ENCODE results near the gene IFT43. TPM values are rescaled to one million over a fixed set of nuclear protein-coding genes. Genes with fewer than 3 reads are reported as not detected.

The IFT43 gene
- total RNA-seq, 1 experiment from 2014 or later, result 18.6 TPM

- H3K27me3 Mint-ChIP-seq (ENCODE audit: low read depth), result peaks cover 2% of the 10 kb centered on the region; the same call in 1 of the 2 replicates
- no peaks in the 10 kb centered on the region for H3K79me2 ChIP-seq (ENCODE audit: insufficient read depth, low read length)
- no peak overlapping the region for H2BK15ac ChIP-seq (ENCODE audit: low read depth, low read length)
- H3T11ph ChIP-seq (ENCODE audit: low read length), result no peak overlapping the region
- H3K9ac ChIP-seq (ENCODE audit: extremely low read depth, insufficient read length, low read length), result no peak overlapping the region
- H3K9me3 ChIP-seq (ENCODE audit: control insufficient read depth, low read depth, low read length), result no peaks in the 10 kb centered on the region
- H3K36me3 Mint-ChIP-seq (ENCODE audit: insufficient read depth in 1 of 3, low read depth in 3 of 3), result no peaks in the 10 kb centered on the region
- no peak overlapping the region for H3K4ac ChIP-seq (ENCODE audit: low read depth, low read length)
- DNase-seq, result no peak
- H3K27me3 ChIP-seq (ENCODE audit: insufficient read depth, low read length), result no peaks in the 10 kb centered on the region
- WGBS (ENCODE audit: extremely low coverage, insufficient read length, low lambda C conversion rate), result no CpG with 5 or more reads among the region's 14 CpGs
- H3K79me1 ChIP-seq (ENCODE audit: insufficient read depth, low read depth, low read length, poor library complexity, severe bottlenecking), result no peaks in the 10 kb centered on the region
- no peak overlapping the region for H3K23ac ChIP-seq (ENCODE audit: insufficient read length, low read depth, low read length)
- H3K18ac ChIP-seq (ENCODE audit: insufficient read length, low read depth, low read length), result no peak overlapping the region
- no peak overlapping the region for H2BK20ac ChIP-seq (ENCODE audit: low read depth, low read length, poor library complexity, severe bottlenecking)
- H4K20me1 ChIP-seq (ENCODE audit: control insufficient read depth, insufficient read depth, insufficient read length), result no peaks in the 10 kb centered on the region
- H2AFZ ChIP-seq (ENCODE audit: low read length), result no peak overlapping the region
- no peak overlapping the region for H4K5ac ChIP-seq (ENCODE audit: insufficient read length, low read depth, low read length)
- no peak overlapping the region for H2BK12ac ChIP-seq (ENCODE audit: insufficient read length, low read depth, low read length)
- no peak overlapping the region for H2BK5ac ChIP-seq (ENCODE audit: insufficient read length, low read length)
- no peak overlapping the region for H3K14ac ChIP-seq (ENCODE audit: insufficient read depth, low read length)
- no peak overlapping the region; a peak in 1 of 5 replicates for H3K4me3 Mint-ChIP-seq
- TF ChIP-seq CTCF (conservative IDR thresholded peaks at IDR 0.05), result no peak
- no peak overlapping the region for H2AK5ac ChIP-seq (ENCODE audit: insufficient read length, low read length)
- H3K27ac ChIP-seq (ENCODE audit: insufficient read length, low read depth, low read length), result no peak overlapping the region
- no peak overlapping the region for H2BK120ac ChIP-seq (ENCODE audit: low read depth, low read length, poor library complexity, severe bottlenecking)
- no peak overlapping the region for H4K91ac ChIP-seq (ENCODE audit: insufficient read length, low read depth, low read length)
- H3K23me2 ChIP-seq (ENCODE audit: insufficient read length, low read depth, low read length, poor library complexity, severe bottlenecking), result no peaks in the 10 kb centered on the region
- H3K56ac ChIP-seq (ENCODE audit: insufficient read length, low read depth, low read length), result no peak overlapping the region
- no peaks in the 10 kb centered on the region for H3K9me3 Mint-ChIP-seq
- no peak overlapping the region for H3K4me2 ChIP-seq (ENCODE audit: insufficient read depth, insufficient read length, low read length)
- no peak overlapping the region for H3K27ac Mint-ChIP-seq
- no peak overlapping the region for H4K8ac ChIP-seq (replicated peaks; ENCODE audit: insufficient read length, low read depth, low read length)
- H3K4me1 ChIP-seq (ENCODE audit: insufficient read depth, low read length), result no peaks in the 10 kb centered on the region
- peaks cover 8 to 16% of the 10 kb centered on the region in 2 experiments for H3K4me1 Mint-ChIP-seq
Observed at GRCh38 chr14:76100236-76100635, 114.7 kb downstream of the IFT43 start.
